Measurements from ENCODE around the gene FRYL.
"Not testable (repeated sequence)": the region's sequence is repeated elsewhere in the genome, so short reads cannot be mapped to it uniquely, and the experiment has no call there.

Gene FRYL

DNA sequence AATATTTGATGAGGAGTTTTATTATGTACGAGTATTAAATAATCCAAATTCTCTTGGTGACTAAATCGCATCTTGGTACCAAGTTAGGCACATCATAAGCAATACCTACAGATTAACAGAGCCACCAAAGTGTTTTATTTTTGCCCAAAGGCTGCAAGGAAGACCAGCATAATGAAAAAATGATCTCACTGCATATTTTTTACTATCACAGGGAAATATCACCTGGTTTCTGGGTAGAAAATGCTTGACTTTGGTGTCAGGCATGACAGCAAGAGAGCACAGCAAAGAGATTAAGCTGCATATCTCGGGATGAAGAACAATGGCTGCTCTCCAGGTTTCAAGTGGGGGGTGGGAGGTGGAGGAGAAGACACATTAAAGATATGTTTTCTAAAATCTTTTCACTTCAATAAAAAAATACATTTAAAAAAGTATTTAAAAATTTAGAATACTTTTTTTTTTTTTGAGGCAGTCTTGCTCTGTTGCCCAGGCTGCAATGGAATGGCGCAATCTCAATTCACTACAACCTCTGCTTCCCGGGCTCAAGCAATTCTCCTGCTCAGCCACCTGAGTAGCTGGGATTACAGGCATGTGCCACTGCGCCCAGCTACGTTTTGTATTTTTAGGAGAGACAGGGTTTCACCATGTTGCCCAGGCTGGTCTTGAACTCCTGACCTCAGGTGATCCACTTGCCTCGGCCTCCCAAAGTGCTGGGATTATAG, 86.1 kb downstream of the FRYL start:
- FAIRE-seq, result no peak

DNA sequence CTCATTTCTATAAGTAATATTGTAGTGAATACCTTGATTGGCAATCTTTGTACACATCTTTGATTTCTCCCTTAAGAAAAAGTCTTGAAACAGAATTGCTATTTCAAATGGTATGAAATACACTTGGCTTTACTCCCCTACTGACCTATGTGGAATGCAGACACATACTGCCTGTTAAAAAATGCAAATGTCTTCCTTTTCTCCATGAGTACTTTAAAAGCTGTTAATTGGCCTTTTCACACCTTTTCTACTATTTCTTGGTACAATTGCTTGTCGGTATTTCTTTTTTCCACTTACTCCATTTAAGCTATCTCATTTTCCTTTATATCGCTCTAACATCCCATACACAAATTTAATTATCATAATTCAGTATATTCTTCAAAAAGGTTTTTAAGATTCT, 87.2 kb downstream of the FRYL start:
- no peak for FAIRE-seq

DNA sequence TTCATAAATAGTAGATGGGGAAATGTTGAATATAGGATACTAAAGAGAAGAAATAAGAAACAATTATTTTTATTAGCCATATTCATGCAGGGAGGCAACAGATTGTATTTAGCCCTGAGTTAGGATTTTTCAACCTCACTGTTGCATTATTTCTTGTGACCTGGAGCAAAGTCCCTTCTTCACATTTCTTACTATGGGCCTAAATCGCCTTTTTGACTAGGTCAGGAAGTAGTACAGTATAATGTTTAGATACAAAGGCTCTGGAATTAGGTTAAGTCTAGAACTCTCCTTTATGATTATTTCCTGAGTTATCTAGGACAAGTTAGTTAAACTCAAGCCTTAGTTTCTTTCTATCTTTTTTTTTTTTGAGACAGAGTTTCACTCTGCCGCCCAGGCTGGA, 88.0 kb downstream of the FRYL start:
- no peak for FAIRE-seq

DNA sequence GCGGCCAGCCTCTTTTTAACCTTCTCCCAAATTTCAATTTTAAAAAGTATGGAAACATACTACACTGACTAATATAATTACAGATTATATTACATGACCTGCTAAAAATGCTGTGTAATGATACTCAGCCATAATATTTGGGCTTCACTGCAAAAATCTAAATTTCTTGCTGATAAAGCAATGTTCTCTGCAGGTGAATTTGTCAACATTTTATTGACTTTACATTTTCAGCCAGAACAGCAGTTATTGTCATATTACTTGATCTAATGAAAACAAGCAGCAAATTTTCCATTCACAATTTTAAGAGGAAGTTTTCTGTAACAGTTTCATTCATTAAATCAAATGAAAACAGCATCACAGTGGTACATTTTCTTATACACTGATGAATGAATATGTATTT, 91.1 kb downstream of the FRYL start:
- no peak for FAIRE-seq

DNA sequence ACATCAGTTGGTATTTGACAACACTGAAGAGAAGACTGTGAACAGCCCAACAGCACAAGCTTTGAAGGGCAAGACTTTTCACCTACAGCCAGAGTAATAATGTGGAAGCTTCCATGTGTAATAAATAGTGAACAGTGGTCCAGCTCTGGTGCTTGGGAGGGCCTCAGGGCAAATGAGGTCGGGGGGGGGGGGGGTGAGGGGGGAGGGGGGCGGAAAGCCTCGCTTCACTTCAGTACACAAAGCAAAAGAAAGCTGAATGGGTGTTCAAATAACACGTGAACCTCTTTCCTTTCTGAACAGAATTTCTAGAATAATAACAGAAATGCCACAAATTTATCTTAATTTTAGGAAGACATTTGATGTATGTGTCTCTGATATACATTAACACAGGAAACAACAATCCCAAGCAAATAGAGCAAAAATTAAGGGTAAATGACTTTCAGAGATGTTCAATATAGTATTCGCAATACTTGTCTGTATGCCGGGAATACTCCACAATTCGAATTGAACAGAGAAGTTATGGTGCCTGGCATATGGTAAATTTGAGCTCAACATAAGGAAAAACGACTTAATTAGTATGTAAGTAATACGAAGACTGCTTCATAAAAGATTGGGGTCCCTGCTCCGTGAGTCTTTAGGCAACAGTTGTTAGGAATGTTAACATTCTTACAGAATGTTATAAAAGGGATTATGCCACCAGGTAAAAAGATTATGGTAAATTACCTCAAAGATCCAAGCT, 92.6 kb downstream of the FRYL start:
- FAIRE-seq, result no peak

DNA sequence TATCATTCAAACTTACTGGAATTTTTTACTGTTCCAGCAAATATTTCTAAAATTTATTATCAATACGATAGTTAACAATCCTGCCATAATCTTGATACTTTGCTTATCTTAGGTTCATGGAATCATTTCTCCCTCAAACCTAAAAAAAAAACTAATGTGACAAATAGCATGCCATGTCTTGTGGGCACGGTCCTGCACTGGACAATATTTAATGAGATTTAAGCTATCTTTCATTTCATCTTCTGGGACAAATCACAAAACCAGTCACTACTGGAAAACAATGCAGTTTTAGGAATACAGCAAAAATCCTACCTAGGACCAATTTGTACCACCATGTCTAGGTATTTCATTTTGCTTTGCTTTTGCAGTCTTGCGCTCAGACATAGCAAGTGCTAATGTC, 93.7 kb downstream of the FRYL start:
- FAIRE-seq, result no peak

DNA sequence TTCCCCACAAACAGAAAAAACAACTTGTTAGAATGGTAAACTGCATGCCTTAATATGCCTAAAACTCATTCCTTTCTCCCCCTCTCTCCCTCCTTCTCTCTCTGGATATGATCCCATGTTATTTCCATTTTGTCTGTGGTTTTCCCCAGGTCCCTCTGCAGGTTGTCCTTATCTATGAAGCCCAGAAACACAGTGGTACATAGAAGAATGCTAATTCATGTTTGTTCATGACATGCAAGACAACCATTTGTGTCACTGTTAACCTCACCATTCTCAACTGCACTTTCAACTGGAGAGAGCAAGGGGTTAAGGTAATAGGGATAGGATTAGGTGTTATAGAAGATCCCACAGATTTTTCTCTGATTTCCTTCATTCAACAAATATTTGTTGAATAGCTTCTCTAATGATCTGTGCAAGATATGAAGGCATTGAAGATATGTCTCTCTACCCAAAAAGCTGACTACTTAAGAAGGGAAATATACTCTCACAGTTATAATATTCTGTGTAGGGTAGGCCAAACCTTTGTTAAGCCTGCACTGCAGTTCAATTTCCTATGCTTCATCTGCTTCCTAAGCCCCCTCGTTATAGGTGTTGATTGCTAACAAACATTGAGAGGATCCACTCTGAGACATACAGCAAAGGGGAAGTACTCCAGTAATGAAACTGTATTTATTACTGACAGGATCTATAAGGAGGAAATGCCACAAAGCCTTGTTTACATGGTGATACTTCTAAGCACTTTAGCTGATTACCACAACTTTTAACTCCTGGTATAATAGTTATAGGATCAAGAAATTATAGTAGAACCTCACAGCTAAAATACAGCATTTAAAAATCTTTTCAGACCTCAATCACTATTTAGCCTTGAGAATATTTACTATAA, 96.1 kb downstream of the FRYL start:
- FAIRE-seq, result no peak

DNA sequence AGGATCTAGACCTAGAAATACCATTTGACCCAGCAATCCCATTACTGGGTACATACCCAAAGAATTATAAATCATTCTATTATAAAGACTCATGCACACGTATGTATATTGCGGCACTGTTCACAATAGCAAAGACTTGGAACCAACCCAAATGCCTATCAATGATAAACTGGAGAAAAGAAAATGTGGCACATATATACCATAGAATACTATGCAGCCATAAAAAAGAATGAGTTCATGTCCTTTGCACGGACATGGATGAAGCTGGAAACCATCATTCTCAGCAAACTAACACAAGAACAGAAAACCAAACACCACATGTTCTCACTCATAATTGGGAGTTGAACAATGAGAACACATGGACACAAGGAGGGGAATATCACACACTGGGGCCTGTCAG, 97.2 kb downstream of the FRYL start:
- not testable (repeated sequence) for FAIRE-seq

DNA sequence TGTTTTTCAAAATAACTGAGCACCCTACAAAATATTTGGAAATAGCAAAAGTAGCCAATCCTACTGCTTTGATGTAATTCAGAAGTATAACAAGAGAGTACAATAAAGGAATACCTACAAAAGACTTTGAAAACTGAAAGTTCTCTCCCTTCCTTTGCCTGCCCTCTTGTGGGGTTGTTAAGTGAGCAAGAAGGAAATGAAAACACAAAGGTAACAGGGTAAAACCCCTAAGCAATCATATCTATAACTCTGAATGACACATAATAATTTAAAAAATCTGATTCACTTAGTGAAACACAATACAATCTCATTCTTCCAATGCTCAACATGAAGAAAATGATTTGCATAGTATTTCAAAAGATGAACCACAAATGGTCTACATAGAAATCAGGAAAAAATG, 98.2 kb downstream of the FRYL start:
- FAIRE-seq, result no peak

DNA sequence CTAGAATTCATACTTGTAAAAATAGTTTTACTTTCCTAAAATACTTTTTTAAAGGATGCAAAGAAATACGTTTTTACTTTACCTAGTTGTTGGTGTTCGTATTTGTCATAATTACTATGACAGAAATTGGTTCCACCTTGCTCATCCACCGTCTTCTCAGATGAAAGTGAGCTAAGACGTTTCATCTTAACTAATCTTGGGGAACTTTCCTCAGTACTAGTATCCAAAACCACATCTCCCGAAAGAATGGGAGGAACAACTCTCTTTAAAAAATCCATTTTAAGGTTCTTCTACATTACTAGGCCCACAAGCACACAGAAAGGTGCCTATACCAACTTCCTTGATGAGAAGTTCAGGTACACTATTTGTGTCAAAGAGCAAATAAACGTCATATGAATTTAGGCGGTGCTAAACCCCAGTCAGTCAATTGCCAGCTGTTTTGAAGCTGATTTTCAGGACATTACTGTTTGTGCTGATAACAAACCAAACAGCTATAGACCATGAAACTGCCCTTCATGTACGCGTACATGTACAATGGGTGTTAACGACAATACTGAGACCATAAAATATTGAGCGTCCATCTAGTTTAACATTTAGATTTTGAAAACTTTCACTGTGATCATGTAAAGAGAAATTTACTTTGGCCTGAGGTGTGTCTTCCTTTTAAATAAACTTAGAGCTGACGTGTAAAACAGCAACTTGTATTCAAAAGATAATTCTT, 99.1 kb downstream of the FRYL start:
- no peak for FAIRE-seq

DNA sequence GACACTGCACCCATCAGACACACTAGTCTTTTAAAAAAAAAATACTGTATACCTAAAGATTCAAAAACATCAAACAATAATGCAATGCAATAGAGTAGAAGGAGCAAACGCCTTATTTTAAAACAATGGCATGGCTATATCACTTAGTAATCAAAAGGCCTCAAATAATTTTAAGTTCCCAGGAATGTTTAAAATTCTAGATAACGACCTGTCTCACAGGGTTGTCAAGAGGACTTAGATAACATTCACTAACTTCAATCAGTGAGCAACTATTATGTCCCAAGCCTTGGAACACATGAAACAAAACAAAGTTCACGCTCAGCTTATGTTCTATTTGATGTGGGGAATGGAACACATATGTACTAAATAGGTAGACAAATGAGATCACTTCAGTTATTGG, 106.5 kb downstream of the FRYL start:
- no peak for FAIRE-seq

DNA sequence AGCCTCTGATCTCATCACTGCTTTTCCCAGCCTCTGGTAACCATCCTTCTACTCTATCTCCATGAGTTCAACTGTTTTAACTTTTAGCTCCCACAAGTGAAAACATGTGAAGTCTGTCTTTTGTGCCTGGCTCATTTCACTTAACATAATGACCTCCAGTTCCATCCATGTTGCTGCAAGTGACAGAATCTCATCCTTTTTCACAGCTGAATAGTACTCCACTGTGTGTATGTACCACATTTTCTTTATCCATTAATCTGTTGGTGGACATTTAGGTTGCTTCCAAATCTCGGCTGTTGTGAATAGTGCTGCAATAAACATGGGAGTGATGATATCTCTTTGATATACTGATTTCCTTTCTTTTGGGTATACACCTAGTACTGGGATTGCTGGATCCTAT, 109.5 kb downstream of the FRYL start:
- no peak for FAIRE-seq

DNA sequence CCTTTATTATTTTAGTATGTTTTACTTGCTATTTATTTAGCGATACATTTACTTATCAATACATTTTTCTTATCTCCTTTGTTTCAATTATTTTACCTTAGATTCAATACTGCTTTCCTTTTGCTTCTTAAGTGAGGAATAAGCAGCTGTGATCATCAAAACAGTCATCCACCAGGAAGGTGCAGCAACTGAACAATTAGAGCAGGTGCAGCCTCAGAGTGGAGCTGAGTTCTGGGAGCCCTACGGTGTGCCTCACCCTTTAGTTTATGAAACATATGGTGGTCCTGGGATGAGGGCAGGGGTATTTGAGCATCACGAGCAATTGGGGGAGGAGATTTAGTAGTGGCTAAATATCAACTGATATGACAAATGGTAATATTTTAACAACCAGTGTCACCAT, 111.0 kb downstream of the FRYL start:
- no peak for FAIRE-seq

DNA sequence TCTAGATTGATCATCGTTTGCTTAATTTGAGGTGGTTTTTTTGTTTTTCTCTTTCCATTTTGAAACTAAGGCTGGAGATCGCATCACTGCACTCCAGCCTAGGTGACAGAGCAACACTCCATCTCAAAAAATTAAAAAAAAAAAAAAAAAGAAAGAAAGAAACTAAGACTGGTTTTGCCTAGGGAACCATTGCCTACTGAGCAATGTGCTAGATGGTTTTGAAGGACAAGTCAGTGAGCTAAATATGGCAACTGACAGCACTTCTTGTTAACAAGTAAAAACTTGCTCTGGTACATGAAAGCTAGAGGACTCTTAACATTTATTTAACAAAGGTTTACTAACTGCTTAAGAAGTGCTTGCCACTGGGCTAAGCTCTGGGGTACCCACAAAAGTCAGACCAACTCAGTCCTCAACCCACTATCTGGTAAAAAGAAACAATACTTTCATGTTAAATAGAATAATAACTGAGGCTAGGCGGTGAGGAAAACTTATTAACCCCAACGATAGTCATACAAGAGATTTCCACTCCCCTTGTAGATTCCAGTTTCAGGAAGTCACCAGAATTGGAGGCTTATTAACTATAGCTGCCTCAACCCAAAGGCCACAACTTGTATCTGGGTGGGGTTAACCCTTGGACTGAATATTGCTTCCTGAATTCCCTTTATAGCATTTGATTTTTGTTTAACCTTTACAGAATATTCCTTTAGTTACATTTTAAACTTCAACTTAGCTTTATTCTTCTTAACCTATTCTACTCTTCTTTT, 111.6 kb downstream of the FRYL start:
- no peak for FAIRE-seq

DNA sequence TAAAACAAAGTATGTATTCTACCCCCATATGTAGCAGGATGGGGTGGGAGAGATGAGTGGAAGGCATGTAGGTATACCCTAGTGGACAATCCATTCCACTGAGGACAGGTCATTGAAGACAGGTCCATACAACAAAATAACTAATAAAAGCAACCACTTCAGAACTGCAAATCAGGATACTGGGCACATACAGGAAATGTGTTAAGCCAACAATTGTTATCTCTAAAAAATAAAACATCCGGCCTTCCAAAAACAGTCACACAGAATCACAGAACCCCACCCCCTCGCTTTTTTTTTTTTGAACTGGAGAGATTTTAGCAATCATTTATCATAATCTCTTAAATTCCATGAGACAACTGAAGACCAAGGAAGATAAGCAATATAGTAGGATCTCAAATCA, 112.9 kb downstream of the FRYL start:
- FAIRE-seq, result no peak

DNA sequence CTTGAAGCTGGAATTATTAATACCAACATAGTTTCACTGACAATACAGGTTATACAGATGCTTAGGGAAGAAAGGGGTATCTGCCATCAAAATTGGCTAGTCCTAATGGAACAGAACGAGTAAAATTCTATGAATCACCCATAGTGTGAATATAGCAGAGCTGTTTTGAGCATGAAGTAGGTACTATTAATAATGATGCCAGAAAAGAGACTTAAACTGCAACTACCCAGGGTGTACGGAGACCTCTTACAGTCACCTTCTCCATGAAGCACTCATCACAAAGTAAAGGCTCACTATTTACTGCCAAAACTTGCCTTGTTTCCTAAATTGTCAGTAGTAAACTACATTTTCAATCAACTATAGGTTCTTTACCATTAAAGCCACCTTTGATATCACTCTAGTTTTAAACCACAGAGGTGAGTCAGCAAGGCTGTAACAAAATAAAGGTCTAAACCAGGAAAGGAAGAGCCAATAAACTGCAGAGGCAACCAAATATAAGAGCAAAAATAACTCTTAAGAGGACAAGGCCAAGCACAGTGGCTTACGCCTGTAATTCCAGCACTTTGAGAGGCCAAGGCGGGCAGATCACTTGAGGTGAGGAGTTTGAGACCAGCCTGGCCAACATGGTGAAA, 114.4 kb downstream of the FRYL start:
- FAIRE-seq, result no peak

DNA sequence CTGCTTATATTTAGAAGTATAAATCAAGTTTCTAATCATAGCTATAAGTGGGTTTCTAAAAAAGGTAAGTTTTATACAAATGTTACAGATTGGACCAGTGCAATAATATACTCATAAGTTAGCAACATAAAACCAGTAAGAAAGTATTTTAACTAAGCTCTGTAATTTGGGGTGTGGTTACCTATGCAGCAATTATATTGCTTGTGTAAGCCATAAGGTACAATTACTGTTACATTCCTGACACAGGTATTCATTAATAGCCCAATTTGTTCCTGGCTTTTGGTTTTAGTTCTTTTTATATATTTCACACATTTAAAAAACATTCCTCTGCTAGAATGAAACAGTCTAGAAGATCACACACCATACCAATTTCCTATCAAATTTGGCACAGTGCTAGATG, 115.1 kb downstream of the FRYL start:
- FAIRE-seq, result no peak

DNA sequence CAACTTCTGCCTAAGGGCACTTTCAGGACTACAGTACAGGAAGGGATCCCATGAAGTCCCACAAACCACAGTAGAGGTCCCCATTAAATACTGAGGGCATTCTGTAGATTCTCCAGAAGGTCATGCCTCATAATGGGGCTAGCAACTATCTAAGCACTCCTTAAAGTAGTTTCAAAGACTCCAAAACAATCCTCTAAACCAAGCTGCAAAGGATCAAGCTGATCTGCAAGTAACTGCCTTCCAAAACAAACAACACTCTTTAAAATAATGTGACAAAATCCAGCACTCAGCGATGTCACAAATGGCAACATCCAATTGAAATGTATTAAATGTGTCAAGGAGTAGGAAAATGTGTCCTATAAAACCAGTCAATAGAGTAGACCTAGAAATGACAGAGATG, 118.7 kb downstream of the FRYL start:
- no peak for FAIRE-seq

DNA sequence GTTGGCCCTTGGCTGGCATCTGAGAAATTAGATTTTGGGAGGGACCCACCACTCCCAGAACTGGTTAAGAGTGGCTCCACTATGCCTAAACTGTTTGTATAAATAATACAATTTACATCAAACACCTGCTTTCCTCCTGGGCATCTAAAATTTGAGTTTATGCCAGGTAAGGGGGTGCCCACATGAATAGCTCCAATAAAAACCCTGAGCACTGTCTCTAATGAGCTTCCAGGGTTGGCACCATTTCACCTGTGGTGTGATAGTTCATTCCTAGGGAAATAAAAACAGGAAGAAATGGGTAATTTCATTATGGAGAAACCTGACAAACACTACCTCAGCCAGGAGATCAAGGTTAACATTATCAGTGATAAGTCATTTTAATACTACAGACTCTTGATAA, 119.7 kb downstream of the FRYL start:
- FAIRE-seq, result no peak

DNA sequence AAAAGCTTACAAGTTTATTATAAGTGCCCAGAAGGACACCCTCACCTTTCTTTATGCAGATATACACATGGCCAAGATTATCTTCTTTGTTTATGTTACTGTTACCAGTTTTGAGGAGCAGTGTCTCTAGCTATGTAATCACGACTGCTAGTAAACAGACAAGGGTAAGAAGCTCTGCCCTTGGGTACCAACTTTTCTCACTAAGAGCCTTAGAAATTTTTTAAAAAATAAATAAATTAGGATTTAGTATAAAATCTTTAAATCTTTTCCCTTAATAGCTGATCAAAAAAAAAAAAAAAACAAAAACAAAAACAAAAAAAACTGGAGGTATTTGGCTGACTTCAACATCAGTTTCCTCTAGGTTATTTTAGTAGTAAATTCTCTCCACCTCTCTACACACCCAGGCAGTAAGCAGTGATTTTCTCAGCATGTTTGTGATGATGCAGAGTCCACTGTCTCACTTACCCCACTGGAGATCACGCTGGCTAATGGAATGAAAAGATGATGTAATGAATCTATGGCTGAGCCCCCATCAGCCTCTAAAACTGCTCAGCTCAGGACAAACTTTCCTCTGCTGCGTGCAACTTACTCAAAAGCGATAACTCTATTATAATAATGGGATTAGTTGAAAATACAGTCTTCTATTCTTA, 125.9 kb downstream of the FRYL start:
- FAIRE-seq, result no peak

Measured in A204.1 (cell line).